ENCODE results near the gene GRK1.
"Not testable (repeated sequence)": the region's sequence is repeated elsewhere in the genome, so short reads cannot be mapped to it uniquely, and the experiment has no call there.

GRK1 gene

DNA sequence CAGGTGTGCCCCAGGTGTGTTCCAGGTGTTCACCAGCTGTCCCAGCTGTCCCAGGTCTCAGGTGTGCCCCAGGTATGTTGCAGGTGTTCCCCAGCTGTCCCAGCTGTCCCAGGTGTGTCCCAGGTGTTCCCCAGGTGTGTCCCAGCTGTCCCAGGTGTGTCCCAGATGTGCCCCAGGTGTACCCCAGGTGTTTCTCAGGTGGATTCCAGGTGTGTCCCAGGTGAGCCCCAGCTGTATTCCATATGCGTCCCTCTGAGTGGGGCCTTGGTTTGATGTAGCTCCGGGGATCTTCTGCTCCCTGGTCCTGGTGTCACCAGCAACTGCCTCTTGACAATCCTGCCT lies 719 bp upstream of the GRK1 start:
- no peak for DNase-seq

GRCh38 chr13:113667771-113668490 lies 912 bp downstream of the GRK1 start:
- no peak for DNase-seq

GRCh38 chr13:113668491-113668971 lies 1.5 kb downstream of the GRK1 start:
- DNase-seq: no peak

DNA sequence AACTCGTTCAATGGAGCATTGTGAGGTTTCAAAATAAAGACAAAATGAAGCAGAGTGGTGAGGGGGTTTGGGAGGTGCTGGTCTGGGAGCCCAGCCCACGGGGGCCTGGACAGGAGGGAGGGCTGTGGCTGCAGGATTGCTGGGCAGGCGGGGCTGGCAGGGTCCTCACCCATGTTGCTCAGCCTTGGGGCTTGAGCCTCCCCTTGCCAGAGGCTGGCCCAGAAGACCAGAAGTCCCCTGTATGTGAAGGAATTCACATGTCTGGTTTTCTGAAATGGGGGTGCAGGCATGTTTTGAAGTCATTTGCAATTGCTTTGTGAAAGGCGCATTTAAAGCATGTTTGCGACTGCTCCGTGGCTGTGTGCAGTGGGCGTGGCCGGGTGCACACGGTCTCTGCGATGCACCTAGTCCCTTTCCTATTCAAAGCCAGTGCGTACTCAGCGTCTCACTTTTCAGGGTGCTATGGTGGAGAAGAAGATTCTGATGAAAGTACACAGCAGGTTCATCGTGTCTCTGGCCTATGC lies 2.3 kb downstream of the GRK1 start:
- DNase-seq: no peak

GRCh38 chr13:113669755-113670341 lies 2.8 kb downstream of the GRK1 start:
- no peak for DNase-seq

GRCh38 chr13:113670541-113670940 lies 3.5 kb downstream of the GRK1 start:
- DNase-seq: no peak

DNA sequence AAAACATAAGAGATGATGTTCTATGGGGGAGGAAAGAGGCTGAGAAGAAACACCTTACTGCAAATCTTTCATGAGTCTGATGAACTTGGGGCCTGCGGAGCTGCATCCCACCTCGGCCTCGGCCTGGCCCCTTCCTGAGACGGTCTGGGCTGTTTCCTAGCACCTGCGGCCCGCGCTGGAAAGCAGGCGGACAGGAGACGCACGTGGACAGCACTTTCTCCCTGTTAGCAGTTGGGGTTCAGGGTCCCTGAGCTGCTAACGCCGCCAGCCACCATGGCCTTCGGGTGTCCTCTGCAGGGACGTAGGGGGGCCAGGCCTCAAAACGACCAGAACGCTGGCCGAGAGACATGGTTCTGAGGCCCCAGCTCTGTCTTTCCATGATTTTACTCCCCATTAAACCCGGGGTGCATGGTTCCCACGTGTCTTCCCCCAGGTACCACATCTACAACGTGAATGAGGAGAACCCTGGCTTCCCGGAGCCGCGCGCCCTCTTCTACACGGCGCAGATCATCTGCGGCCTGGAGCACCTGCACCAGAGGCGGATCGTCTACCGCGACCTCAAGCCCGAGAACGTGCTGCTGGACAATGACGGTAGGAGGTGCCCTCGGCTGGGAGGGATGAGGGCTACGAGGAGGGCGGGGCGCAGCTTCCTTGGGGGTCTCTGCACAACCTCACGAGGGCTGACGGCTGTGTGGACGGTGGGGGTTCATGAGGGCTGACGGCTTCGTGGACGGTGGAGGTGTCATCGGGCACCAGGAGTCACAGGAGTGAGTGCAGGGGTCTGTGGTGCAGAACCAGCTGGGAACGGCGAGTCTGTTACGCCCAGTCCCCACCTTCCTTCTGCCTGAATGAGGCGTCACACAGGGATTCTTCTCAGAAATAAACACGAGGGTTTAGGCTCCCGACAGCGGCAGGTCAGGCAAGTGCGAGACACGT lies 4.3 kb downstream of the GRK1 start:
- no peak for DNase-seq

GRCh38 chr13:113672002-113672651 lies 5.1 kb downstream of the GRK1 start:
- no peak for DNase-seq

GRCh38 chr13:113722921-113723320 lies 55.9 kb downstream of the GRK1 start:
- no peak for DNase-seq

DNA sequence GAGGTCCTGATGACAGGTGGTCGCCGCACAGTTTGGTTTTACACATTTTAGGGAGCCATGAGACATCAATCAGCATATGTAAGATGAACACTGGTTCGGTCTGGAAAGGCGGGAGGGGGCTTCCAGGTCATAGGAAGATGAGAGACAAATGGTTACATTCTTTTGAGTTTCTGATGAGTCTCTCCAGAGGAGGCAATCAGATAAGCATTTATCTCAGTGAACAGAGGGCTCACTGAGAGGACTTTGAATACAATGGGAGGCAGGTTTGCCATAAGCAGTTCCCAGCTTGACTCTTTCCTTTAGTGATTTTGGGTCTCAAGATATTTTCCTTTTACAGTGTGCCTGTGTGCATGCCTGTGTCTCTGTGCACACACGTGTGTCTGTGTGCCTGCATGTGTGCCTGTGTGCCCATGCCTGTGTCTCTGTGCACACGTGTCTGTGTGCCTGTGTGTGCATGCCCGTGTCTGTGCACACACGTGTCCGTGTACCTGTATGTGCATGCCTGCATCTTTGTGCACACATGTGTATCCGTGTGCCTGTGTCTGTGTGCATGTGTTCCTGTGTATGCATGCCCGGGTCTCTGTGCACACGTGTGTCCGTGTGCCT lies 56.5 kb downstream of the GRK1 start:
- DNase-seq: no peak

DNA sequence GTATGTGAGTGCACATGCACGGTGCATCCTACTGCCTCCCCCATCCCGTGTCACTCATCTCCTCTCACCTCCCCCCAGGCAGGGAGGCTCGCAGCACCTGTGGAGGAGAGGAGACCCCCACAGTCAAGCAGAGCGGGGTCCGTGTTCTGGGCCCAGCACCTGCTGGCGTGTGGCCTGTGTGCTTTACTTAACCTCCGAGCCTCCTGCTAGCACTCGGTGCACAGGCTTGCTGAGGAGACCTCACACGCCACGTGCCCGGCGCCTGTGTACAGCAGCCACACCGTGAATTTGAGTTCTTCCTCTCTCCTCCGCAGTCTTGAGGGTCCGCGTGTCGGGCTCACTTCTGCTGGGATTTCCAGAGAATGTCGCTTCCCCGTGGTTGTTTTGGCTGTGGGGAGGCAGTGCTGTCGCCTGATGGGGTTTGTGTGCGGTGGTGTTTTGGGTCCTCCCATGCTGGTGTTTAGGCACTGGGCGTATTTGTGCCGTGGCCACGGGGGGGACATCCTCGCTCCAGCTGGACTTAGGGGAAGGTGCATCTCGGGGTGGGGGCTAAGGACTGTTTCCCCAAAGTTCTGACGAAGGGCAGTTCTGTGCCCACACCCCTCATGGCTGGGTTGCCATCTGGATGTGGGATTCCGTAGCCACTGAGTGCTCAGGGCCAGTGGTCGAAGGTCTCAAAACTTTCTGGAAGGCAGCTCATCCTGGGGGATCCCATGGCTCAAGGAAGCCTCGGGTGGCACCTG lies 57.2 kb downstream of the GRK1 start:
- DNase-seq: no peak

- peak; percentile 47 for DNase-seq
Measured at GRCh38 chr13:113724780-113725315, 57.8 kb downstream of the GRK1 start.

DNA sequence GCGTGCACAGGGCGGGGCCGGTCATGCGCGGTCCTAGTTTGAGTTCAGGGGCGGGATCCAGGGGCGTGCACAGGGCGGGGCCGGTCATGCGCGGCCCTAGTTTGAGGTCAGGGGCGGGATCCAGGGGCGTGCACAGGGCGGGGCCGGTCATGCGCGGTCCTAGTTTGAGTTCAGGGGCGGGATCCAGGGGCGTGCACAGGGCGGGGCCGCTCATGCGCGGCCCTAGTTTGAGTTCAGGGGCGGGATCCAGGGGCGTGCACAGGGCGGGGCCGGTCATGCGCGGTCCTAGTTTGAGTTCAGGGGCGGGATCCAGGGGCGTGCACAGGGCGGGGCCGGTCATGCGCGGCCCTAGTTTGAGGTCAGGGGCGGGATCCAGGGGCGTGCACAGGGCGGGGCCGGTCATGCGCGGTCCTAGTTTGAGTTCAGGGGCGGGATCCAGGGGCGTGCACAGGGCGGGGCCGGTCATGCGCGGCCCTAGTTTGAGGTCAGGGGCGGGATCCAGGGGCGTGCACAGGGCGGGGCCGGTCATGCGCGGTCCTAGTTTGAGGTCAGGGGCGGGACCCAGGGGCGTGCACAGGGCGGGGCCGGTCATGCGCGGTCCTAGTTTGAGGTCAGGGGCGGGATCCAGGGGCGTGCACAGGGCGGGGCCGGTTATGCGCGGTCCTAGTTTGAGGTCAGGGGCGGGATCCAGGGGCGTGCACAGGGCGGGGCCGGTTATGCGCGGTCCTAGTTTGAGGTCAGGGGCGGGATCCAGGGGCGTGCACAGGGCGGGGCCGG lies 58.5 kb downstream of the GRK1 start:
- not testable (repeated sequence) for DNase-seq

DNA sequence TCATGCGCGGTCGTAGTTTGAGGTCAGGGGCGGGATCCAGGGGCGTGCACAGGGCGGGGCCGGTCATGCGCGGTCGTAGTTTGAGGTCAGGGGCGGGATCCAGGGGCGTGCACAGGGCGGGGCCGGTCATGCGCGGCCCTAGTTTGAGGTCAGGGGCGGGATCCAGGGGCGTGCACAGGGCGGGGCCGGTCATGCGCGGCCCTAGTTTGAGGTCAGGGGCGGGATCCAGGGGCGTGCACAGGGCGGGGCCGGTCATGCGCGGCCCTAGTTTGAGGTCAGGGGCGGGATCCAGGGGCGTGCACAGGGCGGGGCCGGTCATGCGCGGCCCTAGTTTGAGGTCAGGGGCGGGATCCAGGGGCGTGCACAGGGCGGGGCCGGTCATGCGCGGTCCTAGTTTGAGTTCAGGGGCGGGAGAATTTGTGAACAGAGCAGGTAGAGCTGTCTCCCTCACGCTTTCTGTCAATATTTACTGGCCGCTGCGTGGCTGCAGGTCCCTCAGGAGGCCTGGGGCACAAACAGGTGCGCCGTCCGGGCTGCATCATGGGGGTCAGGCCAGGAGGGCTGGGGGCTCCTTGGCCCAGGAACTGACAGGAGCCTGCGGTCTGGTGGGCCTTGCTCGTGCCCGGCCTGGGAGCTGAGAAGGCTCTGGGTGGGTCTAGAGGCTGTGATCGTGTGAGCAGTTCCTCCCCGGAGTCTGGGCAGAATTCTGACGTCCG lies 59.2 kb downstream of the GRK1 start:
- DNase-seq: not testable (repeated sequence)

GRCh38 chr13:113726961-113727411 lies 60.0 kb downstream of the GRK1 start:
- no peak for DNase-seq

- no peak for DNase-seq
Measured at GRCh38 chr13:113728571-113729054, 61.6 kb downstream of the GRK1 start.

GRCh38 chr13:113729187-113730019 lies 62.4 kb downstream of the GRK1 start:
- no peak for DNase-seq

GRCh38 chr13:113730258-113730691 lies 63.3 kb downstream of the GRK1 start:
- no peak for DNase-seq

GRCh38 chr13:113730831-113731191 lies 63.8 kb downstream of the GRK1 start:
- DNase-seq: no peak
